ENCODE results near the gene ZKSCAN5. TPM values are rescaled to one million over a fixed set of nuclear protein-coding genes. Genes with fewer than 3 reads are reported as not detected.

ZKSCAN5 gene
- total and polyA plus RNA-seq, 12 donors, result 2.8 to 8.5 (median 7.2) TPM

DNA sequence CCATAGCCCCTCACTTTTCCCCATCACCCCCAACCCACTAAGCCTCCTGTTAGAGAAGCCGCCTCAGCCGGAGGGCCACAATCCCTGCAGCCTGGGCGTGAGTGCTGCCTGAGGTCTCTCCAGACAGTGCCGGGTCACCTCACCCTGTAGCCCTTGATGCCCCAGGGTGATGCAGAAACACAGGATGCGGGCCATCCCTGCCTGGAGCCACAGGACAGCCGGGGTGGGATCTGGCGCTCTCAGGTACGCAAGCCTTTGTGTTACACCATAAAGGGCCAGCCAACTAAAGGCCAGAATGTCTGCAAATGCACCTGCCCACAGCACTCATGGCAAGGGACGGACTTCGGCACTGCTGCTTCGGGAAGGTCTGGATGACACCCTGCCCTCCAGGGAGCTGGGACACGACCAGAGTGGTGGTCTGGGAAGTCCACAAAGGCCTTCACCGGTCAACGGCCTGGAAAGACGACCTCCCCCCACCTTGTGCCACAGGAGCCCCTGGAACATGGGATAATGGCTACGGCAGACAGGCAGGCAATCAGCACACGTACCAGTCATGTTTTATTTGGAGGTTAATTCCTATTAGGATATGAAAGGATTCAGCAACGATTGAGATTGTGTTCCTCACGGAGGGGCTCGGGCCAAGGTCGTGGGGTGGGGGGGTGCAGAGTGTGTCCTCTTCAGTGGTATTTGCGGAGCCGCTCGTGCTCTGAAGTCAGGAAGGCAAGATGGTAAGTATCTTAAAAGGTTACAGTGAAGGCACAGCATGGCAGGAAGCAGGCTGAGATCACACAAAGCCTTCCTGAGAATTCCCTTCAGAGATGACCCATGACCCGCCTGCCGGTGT lies 46.6 kb upstream of the ZKSCAN5 start:
- ATAC-seq, result no peak
- Histone ChIP-seq H3K9me3 (no peaks in the 10 kb centered on the region), H3K27me3 (no peaks in the 10 kb centered on the region), H3K27ac (peak overlapping the region in 1 of 10 donors; percentile 26), H3K4me1 (peaks cover 0 to 45% (median 23%) of the 10 kb centered on the region in 9 donors), H3K4me3 (no peak overlapping the region), H3K36me3 (peaks cover 0 to 93% (median 18%) of the 10 kb centered on the region in 9 donors)
- TF ChIP-seq, protein P1, sequence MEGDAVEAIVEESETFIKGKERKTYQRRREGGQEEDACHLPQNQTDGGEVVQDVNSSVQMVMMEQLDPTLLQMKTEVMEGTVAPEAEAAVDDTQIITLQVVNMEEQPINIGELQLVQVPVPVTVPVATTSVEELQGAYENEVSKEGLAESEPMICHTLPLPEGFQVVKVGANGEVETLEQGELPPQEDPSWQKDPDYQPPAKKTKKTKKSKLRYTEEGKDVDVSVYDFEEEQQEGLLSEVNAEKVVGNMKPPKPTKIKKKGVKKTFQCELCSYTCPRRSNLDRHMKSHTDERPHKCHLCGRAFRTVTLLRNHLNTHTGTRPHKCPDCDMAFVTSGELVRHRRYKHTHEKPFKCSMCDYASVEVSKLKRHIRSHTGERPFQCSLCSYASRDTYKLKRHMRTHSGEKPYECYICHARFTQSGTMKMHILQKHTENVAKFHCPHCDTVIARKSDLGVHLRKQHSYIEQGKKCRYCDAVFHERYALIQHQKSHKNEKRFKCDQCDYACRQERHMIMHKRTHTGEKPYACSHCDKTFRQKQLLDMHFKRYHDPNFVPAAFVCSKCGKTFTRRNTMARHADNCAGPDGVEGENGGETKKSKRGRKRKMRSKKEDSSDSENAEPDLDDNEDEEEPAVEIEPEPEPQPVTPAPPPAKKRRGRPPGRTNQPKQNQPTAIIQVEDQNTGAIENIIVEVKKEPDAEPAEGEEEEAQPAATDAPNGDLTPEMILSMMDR (IDR thresholded peaks at IDR 0.05), result no peak
- 73 to 75% methylated on average over 26 of the region's 26 CpGs for WGBS, 2 donors
- intact Hi-C loops (cut with DNase I), result no loop called here
- no peak for DNase-seq

DNA sequence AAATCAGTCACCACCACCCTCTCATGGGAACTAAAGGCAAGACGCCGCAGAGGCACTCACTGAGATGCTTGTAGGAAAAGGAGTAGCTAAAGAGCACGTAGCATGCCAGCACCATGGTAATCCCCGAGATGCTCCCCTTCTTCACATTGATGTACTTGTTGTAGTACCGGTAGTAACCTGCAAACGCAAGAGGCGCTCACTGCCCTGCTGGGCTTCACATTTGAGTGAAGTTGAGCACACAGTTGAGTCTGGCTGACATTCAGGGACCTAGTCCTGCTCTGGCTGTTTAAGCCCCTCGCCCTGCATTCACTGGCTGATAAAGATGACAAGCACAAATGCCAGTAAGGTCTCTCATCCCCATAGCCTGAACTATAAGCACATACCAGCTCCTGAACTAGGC lies 45.4 kb upstream of the ZKSCAN5 start:
- Histone ChIP-seq H3K4me1 (peaks cover 0 to 51% (median 33%) of the 10 kb centered on the region in 9 donors), H3K36me3 (peaks cover 0 to 91% (median 18%) of the 10 kb centered on the region in 9 donors), H3K9me3 (no peaks in the 10 kb centered on the region), H3K27ac (no peak overlapping the region), H3K27me3 (no peaks in the 10 kb centered on the region), H3K4me3 (no peak overlapping the region)
- no peak for DNase-seq
- ATAC-seq, result no peak
- WGBS, 2 donors, result 89 to 92% methylated on average over 8 of the region's 8 CpGs
- intact Hi-C loops (cut with DNase I), result no loop called here
- TF ChIP-seq, protein P1 (IDR thresholded peaks at IDR 0.05), result peak in 3 of 9 donors; percentile 15 to 31 (median 16)

DNA sequence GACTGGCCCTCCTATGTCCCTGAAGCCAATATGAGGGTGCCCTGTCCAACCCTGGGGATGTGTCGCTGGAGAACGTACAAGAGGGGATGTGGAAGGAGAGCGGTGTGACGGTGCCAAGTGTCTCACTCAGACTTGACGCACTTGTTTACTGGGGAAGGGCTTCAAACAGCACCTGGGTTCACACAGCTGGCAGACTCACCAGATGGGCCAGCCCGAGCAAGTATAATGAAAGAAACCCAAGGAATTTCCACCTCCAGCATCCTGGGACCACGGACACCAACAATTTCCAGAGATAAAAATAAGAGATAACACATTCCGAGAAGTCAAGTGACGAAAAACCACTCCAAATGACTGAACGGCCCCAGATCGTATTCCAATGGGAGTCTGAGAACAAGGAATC lies 43.8 kb upstream of the ZKSCAN5 start:
- Histone ChIP-seq H3K4me1 (peaks cover 4 to 67% (median 44%) of the 10 kb centered on the region in 9 donors), H3K4me3 (no peak overlapping the region), H3K27ac (peak overlapping the region in 3 of 10 donors; percentile 14 to 30 (median 22)), H3K27me3 (no peaks in the 10 kb centered on the region), H3K36me3 (peaks cover 0 to 81% (median 18%) of the 10 kb centered on the region in 9 donors), H3K9me3 (no peaks in the 10 kb centered on the region)
- intact Hi-C loops (cut with DNase I), result no loop called here
- ATAC-seq (peak in 4 of 8 donors; percentile 10 to 43 (median 20)), DNase-seq (no peak)
- 61 to 63% methylated on average over 11 of the region's 11 CpGs for WGBS, 2 donors
- TF ChIP-seq, protein P1 (IDR thresholded peaks at IDR 0.05), result no peak

DNA sequence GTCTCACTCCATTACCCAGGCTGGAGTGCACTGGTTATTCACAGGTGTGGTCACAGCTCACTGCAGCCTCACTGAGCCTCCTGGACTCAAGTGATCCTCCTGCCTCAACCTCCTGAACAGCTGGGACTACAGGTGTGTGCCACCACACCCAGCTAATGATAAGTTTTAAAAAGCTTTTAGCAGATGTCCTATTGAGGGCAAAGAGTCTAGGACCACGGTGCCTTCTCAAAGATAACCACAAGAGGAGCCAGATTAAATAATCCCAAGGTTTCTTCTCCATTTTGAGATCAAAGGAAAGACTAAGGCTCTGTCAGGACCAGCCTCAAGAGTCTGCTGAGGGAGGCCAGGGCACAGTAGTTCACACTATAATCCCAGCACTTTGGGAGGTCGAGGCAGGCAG lies 43.2 kb upstream of the ZKSCAN5 start:
- ATAC-seq, result no peak
- peaks cover 4 to 68% (median 44%) of the 10 kb centered on the region in 9 donors for H3K4me1 ChIP-seq
- DNase-seq, result no peak
- peaks cover 0 to 75% (median 18%) of the 10 kb centered on the region in 9 donors for H3K36me3 ChIP-seq
- 90 to 93% methylated on average over 2 of the region's 2 CpGs for WGBS, 2 donors
- H3K27ac ChIP-seq, result no peak overlapping the region
- H3K27me3 ChIP-seq, result no peaks in the 10 kb centered on the region
- H3K4me3 ChIP-seq, result no peak overlapping the region
- H3K9me3 ChIP-seq, result no peaks in the 10 kb centered on the region
- intact Hi-C loops (cut with DNase I), result no loop called here
- TF ChIP-seq, protein P1 (IDR thresholded peaks at IDR 0.05), result no peak

Data from heart right ventricle (tissue), 16 donors.